M059J (cell line): ENCODE measurements around the gene MARCHF7. TPM values are rescaled to one million over a fixed set of nuclear protein-coding genes. Genes with fewer than 3 reads are reported as not detected.

Source experiments
- total RNA-seq: library from RNA; depleted of rRNA; stranded (reverse); fragments of >200 nt; shearing (Covaris generic); gene quantifications from 2 replicates; pipeline ENCODE4 v1.2.3, GENCODE V29; 2014; rRNA removed

Gene MARCHF7
- total RNA-seq, 1 experiment from 2014 or later, result 114 TPM

Other genes starting within 250 kb of the MARCHF7 start
- gene BAZ2B, start 96.0 kb upstream of the MARCHF7 start, total RNA-seq, result 20.9 and 24.0 TPM in 2 replicates
- gene CD302, start 85.7 kb downstream of the MARCHF7 start, total RNA-seq, result 7.4 TPM in 2 replicates
- 0.34 and 2.1 TPM in 2 replicates for gene LY75, start 192.2 kb downstream of the MARCHF7 start, total RNA-seq